GM23248 (cell line): ENCODE measurements around the gene ALOX15. TPM values are rescaled to one million over a fixed set of nuclear protein-coding genes. Genes with fewer than 3 reads are reported as not detected.

Experiments
- DNase-seq: peaks from one replicate; pipeline ENCODE4 v3.0.0-alpha.2; 2015
- H2AFZ ChIP-seq: fragments of 200-600 bp; sonication (generic); 2 replicates; pipeline ENCODE4 v1.6.1; 2016; ENCODE audit warnings: antibody characterized with exemption
- H3F3A ChIP-seq: fragments of 200-600 bp; sonication (generic); 2 replicates; pipeline ENCODE4 v1.6.1; 2016; ENCODE audit warnings: mild to moderate bottlenecking, antibody characterized with exemption, mixed run types; ENCODE audit not compliant: insufficient read depth
- H3K27ac ChIP-seq: fragments of 200-600 bp; sonication (generic); 2 replicates; pipeline ENCODE4 v1.5.1; 2016; ENCODE audit warnings: mild to moderate bottlenecking
- H3K27me3 ChIP-seq: fragments of 200-600 bp; sonication (generic); replicated peaks from 2 replicates; pipeline ENCODE4 v1.6.1; 2016; ENCODE audit warnings: mild to moderate bottlenecking; ENCODE audit not compliant: insufficient read depth
- H3K36me3 ChIP-seq: fragments of 200-600 bp; sonication (generic); 2 replicates; pipeline ENCODE4 v1.6.1; 2016; ENCODE audit warnings: low read depth, mild to moderate bottlenecking
- H3K4me1 ChIP-seq: fragments of 200-600 bp; sonication (generic); 2 replicates; pipeline ENCODE4 v1.6.1; 2016; ENCODE audit warnings: mild to moderate bottlenecking; ENCODE audit not compliant: insufficient read depth
- H3K4me2 ChIP-seq: fragments of 200-600 bp; sonication (generic); one replicate; pipeline ENCODE4 v1.6.1; 2016; ENCODE audit warnings: mild to moderate bottlenecking; ENCODE audit not compliant: unreplicated experiment
- H3K4me3 ChIP-seq: fragments of 200-600 bp; sonication (generic); 2 replicates; pipeline ENCODE4 v1.5.1; 2016; ENCODE audit warnings: mild to moderate bottlenecking
- H3K79me2 ChIP-seq: fragments of 200-600 bp; sonication (generic); 2 replicates; pipeline ENCODE4 v1.6.1; 2016; ENCODE audit warnings: mild to moderate bottlenecking; ENCODE audit not compliant: insufficient read depth
- H3K9ac ChIP-seq: fragments of 200-600 bp; sonication (generic); 2 replicates; pipeline ENCODE4 v1.6.1; 2016; ENCODE audit warnings: mild to moderate bottlenecking
- H3K9me2 ChIP-seq: fragments of 200-600 bp; sonication (generic); 2 replicates; pipeline ENCODE4 v1.6.1; 2016; ENCODE audit warnings: mixed run types, mild to moderate bottlenecking, moderate library complexity; ENCODE audit not compliant: insufficient read depth
- H3K9me3 ChIP-seq: fragments of 200-600 bp; sonication (generic); one replicate; pipeline ENCODE4 v1.6.1; 2017; ENCODE audit warnings: low read depth
- H4K20me1 ChIP-seq: fragments of 200-600 bp; sonication (generic); 2 replicates; pipeline ENCODE4 v1.6.0; 2016; ENCODE audit not compliant: insufficient read depth
- EZH2 ChIP-seq: fragments of 200-600 bp; sonication (generic); IDR thresholded peaks from 2 replicates; pipeline ENCODE4 v1.6.1; 2018; ENCODE audit warnings: antibody characterized with exemption, mild to moderate bottlenecking; ENCODE audit not compliant: insufficient read depth, poor library complexity, severe bottlenecking
- EZH2phosphoT487 ChIP-seq: fragments of 200-600 bp; sonication (generic); IDR thresholded peaks from 2 replicates; pipeline ENCODE4 v1.6.1; 2018; ENCODE audit warnings: antibody characterized with exemption, moderate library complexity, mild to moderate bottlenecking, low read depth; ENCODE audit not compliant: insufficient read depth
- WGBS, 2 experiments: methylation state at CpG; one replicate each; pipeline ENCODE4 v1.1.6; 2015 to 2017; ENCODE audit warnings: low lambda C conversion rate in 2 of 2, low coverage in 1 of 2; ENCODE audit errors: missing lambda C conversion rate in 2 of 2; 5-methylcytosine and 5-hydroxymethylcytosine counted together
- in situ Hi-C: fragments of 300-500 bp; cut with MboI; formaldehyde crosslinking; loops from 2 replicates; pipeline ENCODE4 v1.15.0; 2020
- polyA plus RNA-seq: library from polyadenylated mRNA; unstranded; fragments of >200 nt; fragmentation: Nextera tagmentation; extraction: Ambion mirVana; gene quantifications from 2 replicates; pipeline ENCODE4 v1.2.1, GENCODE V29; 2016
- total RNA-seq: library from RNA; depleted of rRNA; stranded (reverse); fragments of >200 nt; shearing (Covaris generic); gene quantifications from 2 replicates; pipeline ENCODE4 v1.2.3, GENCODE V29; 2014

The ALOX15 gene
- total and polyA plus RNA-seq, 2 experiments from 2014 or later = not detected

DNA sequence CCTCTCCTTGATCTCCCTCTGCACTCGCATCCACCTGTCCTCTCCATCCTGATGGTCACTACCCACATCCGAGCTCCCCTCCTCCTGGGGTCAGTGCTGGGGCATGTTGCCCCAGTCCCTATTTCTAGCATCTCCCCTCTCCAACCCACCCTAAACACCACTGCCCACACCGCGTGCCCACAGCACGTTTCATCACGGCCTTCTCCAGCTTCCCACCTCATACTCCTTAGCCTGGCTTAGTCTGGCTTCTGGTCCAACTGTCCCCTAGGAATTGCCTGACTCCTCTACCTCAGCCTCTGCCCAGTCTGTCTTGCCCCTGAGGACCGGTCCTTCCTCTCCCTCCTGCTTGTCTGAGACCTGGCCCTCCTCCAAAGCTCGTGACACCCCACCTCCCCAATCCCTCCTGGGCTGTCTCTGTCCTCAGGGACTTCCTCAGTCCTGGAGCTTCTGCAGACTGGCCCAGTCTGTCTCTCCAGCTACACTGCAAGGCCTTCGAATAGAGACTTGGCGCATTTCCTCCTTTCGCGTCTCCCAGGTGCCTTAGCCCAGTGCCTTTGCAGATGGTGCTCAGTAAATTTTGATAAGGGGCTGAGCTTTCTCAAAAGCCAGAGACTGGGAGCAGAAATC is 4.9 kb downstream of the ALOX15 start:
- no peak overlapping the region for H3K27ac ChIP-seq
- in situ Hi-C loops = no loop called here
- no peak overlapping the region for H3K4me2 ChIP-seq
- H3K9ac ChIP-seq = no peak overlapping the region
- WGBS, 2 experiments = 40 to 45% methylated on average over 11 to 12 of the region's 12 CpGs
- no peak for DNase-seq
- no peaks in the 10 kb centered on the region for H3K36me3 ChIP-seq
- H3K27me3 ChIP-seq = peaks cover 42% of the 10 kb centered on the region
- no peaks in the 10 kb centered on the region for H3K4me1 ChIP-seq
- TF ChIP-seq EZH2phosphoT487 = no peak
- no peak for TF ChIP-seq EZH2
- H3K4me3 ChIP-seq = no peak overlapping the region
- no peaks in the 10 kb centered on the region for H3K9me3 ChIP-seq
- no peaks in the 10 kb centered on the region for H3K79me2 ChIP-seq
- H2AFZ ChIP-seq = no peak overlapping the region
- H4K20me1 ChIP-seq = no peaks in the 10 kb centered on the region
- no peaks in the 10 kb centered on the region for H3F3A ChIP-seq
- no peaks in the 10 kb centered on the region for H3K9me2 ChIP-seq

DNA sequence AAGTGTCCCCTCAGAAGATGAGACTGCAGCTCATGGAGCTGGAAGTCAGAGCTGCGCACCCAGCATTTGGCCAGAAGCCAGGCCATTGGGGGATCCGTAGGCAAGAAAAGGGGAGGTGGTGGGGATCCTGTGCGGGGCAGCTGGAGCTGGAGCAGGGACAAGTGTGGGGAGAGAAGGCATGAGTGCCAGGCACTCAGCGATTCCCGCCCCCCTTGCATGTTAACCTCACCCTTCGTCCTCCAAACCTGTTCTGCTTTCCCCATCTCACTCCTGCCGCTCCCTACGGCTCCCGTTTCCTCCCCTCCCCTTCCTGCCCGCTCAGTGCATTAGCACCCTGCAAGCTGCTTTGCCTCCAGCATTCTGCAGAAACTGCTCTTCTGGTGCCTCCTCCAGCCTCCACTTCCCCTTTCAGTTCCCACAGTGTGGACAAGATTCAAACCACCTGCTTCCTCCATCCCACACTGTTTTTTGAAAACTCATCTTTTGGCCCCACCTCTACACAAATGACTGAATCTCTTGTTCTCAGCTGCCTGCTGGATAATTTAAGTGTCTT is 5.6 kb downstream of the ALOX15 start:
- no peak overlapping the region for H3K9ac ChIP-seq
- peaks cover 36% of the 10 kb centered on the region for H3K27me3 ChIP-seq
- in situ Hi-C loops = no loop called here
- no peak overlapping the region for H2AFZ ChIP-seq
- no peaks in the 10 kb centered on the region for H3K4me1 ChIP-seq
- DNase-seq = no peak
- WGBS, 2 experiments = 1 to 2% methylated on average over 8 to 10 of the region's 10 CpGs
- TF ChIP-seq EZH2 (no peak), EZH2phosphoT487 (no peak)
- H3K36me3 ChIP-seq = no peaks in the 10 kb centered on the region
- H4K20me1 ChIP-seq = no peaks in the 10 kb centered on the region
- no peak overlapping the region for H3K4me2 ChIP-seq
- no peaks in the 10 kb centered on the region for H3K9me2 ChIP-seq
- no peaks in the 10 kb centered on the region for H3F3A ChIP-seq
- no peak overlapping the region for H3K27ac ChIP-seq
- H3K79me2 ChIP-seq = no peaks in the 10 kb centered on the region
- no peaks in the 10 kb centered on the region for H3K9me3 ChIP-seq
- no peak overlapping the region for H3K4me3 ChIP-seq

DNA sequence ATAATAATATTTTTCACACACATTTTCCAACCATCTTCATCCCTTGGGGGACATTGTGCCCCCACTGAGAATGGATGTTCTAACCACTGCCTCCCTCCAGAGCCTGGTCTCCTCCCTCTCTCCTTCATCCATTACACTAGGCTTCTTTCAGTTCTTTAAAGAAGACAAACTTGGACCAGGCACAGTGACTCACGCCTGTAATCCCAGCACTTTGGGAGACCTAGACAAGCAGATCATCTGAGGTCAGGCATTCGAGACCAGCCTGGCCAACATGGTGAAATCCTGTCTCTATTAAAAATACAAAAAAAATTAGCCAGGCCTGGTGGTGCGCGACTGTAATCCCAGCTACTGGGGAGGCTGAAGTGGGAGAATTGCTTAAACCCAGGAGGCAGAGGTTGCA is 6.5 kb downstream of the ALOX15 start:
- no peaks in the 10 kb centered on the region for H3K9me2 ChIP-seq
- H3F3A ChIP-seq = no peaks in the 10 kb centered on the region
- H2AFZ ChIP-seq = no peak overlapping the region
- no peaks in the 10 kb centered on the region for H4K20me1 ChIP-seq
- no peak overlapping the region for H3K9ac ChIP-seq
- H3K79me2 ChIP-seq = no peaks in the 10 kb centered on the region
- peak; percentile 45 for DNase-seq
- H3K27me3 ChIP-seq = peaks cover 36% of the 10 kb centered on the region
- no peak for TF ChIP-seq EZH2phosphoT487
- H3K4me2 ChIP-seq = no peak overlapping the region
- H3K36me3 ChIP-seq = no peaks in the 10 kb centered on the region
- no peak overlapping the region for H3K4me3 ChIP-seq
- H3K9me3 ChIP-seq = no peaks in the 10 kb centered on the region
- in situ Hi-C loops = no loop called here
- H3K4me1 ChIP-seq = no peaks in the 10 kb centered on the region
- H3K27ac ChIP-seq = no peak overlapping the region
- WGBS, 2 experiments = 3 to 4% methylated on average over 4 of the region's 4 CpGs

DNA sequence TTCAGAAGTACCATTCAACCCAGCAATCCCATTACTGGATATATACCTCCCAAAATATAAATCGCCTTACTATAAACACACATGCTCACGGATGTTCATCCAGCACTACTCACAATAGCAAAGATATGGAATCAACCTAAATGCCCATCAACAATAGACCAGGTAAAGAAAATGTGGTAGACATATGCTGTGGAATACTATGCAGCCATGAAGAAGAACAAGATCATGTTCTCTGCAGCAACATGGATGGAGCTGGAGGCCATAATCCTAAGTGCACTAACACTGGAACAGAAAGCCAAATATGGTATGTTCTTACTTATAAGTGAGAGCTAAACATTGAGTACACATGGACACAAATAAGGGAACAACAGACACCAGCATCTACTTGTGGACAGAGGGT is 7.8 kb downstream of the ALOX15 start:
- Histone ChIP-seq H3K9me3 (no peaks in the 10 kb centered on the region), H3K27me3 (peaks cover 29% of the 10 kb centered on the region), H2AFZ (no peak overlapping the region), H3K36me3 (no peaks in the 10 kb centered on the region), H3F3A (no peaks in the 10 kb centered on the region), H3K9me2 (no peaks in the 10 kb centered on the region), H3K4me1 (no peaks in the 10 kb centered on the region), H3K79me2 (no peaks in the 10 kb centered on the region), H4K20me1 (no peaks in the 10 kb centered on the region), H3K9ac (no peak overlapping the region), H3K27ac (no peak overlapping the region), H3K4me3 (no peak overlapping the region), H3K4me2 (no peak overlapping the region)
- in situ Hi-C loops = no loop called here
- 85 to 87% methylated on average over 2 of the region's 2 CpGs for WGBS, 2 experiments
- no peak for TF ChIP-seq EZH2phosphoT487
- no peak for TF ChIP-seq EZH2
- DNase-seq = no peak

DNA sequence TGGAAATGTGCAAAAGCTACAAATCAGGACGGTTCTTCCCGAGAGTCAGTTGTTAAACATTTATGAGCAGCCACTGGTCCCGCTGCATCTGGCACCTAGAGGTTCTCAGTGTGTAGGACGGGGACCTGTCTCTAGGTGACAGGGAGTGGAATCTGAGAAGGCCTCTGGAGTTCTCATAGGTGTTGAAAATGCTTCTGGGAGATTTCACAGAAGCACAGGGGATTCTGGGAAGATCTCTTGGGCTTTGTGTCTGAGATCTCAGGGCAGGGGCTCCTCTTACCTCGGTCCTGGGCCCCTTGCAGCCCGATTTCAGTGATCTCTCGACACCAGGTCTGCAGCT is 8.9 kb downstream of the ALOX15 start:
- H3K27me3 ChIP-seq = peaks cover 27% of the 10 kb centered on the region
- no peak for TF ChIP-seq EZH2
- no peak for TF ChIP-seq EZH2phosphoT487
- no peak overlapping the region for H3K4me2 ChIP-seq
- H2AFZ ChIP-seq = no peak overlapping the region
- no peaks in the 10 kb centered on the region for H3K9me3 ChIP-seq
- H3K4me1 ChIP-seq = no peaks in the 10 kb centered on the region
- H3K9me2 ChIP-seq = no peaks in the 10 kb centered on the region
- no peaks in the 10 kb centered on the region for H4K20me1 ChIP-seq
- H3F3A ChIP-seq = no peaks in the 10 kb centered on the region
- no peak overlapping the region for H3K4me3 ChIP-seq
- no peak overlapping the region for H3K9ac ChIP-seq
- no peaks in the 10 kb centered on the region for H3K79me2 ChIP-seq
- WGBS, 2 experiments = 35 to 42% methylated on average over 7 of the region's 7 CpGs
- in situ Hi-C loops = no loop called here
- no peaks in the 10 kb centered on the region for H3K36me3 ChIP-seq
- DNase-seq = no peak
- no peak overlapping the region for H3K27ac ChIP-seq
